ENCODE measurements around the gene PRSS16.

Gene PRSS16

DNA sequence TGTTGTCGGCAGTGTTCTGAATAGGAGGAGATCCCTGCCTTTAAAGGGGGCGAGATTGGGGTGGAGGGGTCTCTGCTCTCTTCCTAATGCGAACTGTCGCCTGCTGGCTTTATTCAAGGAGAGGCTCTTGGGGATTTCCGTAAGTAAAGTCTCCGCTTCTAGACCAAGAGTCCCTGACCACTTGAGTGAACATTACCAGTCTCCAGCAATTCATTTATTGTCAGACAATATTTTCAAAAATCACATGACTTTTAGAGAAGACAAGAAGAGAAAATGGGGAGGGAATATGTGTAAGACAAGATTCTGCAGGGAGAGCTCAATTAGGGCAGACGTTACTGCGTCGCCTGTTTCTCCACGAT lies 43.3 kb downstream of the PRSS16 start:
- Histone ChIP-seq H3K4me2 (ENCODE audit: low read length) (no peak overlapping the region), H3K36me3 (replicated peaks; ENCODE audit: low read depth, low read length) (no peaks in the 10 kb centered on the region), H3K4me3 (ENCODE audit: low read length) (no peak overlapping the region), H3K4me1 (ENCODE audit: low read length) (no peaks in the 10 kb centered on the region), H3K79me2 (ENCODE audit: low read length) (no peaks in the 10 kb centered on the region), H4K20me1 (ENCODE audit: insufficient read depth, low read length) (no peaks in the 10 kb centered on the region), H3K27me3 (ENCODE audit: low read depth, low read length) (no peaks in the 10 kb centered on the region), H2AFZ (ENCODE audit: low read depth, low read length) (no peak overlapping the region), H3K9ac (ENCODE audit: low read length) (no peak overlapping the region), H3K9me3 (ENCODE audit: insufficient read depth, low read length) (no peaks in the 10 kb centered on the region), H3K27ac (ENCODE audit: low read length) (no peak overlapping the region)
- TF ChIP-seq, protein P1, sequence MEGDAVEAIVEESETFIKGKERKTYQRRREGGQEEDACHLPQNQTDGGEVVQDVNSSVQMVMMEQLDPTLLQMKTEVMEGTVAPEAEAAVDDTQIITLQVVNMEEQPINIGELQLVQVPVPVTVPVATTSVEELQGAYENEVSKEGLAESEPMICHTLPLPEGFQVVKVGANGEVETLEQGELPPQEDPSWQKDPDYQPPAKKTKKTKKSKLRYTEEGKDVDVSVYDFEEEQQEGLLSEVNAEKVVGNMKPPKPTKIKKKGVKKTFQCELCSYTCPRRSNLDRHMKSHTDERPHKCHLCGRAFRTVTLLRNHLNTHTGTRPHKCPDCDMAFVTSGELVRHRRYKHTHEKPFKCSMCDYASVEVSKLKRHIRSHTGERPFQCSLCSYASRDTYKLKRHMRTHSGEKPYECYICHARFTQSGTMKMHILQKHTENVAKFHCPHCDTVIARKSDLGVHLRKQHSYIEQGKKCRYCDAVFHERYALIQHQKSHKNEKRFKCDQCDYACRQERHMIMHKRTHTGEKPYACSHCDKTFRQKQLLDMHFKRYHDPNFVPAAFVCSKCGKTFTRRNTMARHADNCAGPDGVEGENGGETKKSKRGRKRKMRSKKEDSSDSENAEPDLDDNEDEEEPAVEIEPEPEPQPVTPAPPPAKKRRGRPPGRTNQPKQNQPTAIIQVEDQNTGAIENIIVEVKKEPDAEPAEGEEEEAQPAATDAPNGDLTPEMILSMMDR (IDR thresholded peaks at IDR 0.05; ENCODE audit: low read depth, low read length), result no peak
- no peak for TF ChIP-seq EZH2phosphoT487 (IDR thresholded peaks at IDR 0.05; ENCODE audit: low read depth)

DNA sequence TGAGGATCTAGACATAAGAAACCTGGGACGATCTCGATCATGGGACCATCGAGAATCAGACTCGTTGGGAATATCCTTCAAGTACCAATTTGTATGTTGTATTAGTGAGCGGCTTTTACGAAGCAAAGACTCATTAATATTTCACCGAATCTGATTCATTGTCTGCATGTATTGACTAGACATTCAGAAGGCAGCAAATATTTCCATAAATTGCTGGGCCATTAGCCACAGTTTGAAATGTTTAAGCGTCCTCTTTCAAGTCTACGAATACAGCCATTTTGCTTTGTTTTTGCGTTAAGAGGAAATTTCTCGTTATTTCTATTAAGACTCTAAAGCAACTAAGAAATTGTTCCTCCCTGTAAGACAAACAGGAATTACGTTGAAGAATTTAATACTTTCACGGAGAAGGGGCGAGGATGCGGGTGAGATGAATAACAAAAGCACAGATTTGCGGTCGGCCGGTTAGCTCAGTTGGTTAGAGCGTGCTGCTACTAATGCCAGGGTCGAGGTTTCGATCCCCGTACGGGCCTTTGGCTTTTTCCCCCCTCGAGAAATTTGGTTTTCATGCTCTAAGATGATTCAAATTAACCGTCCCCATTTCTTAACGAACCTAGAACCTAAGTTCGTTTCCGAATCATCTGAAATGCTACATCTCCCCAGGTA lies 46.1 kb downstream of the PRSS16 start:
- no peak overlapping the region for H3K4me3 ChIP-seq (ENCODE audit: low read length)
- no peaks in the 10 kb centered on the region for H3K4me1 ChIP-seq (ENCODE audit: low read length)
- no peak overlapping the region for H3K4me2 ChIP-seq (ENCODE audit: low read length)
- no peaks in the 10 kb centered on the region for H3K79me2 ChIP-seq (ENCODE audit: low read length)
- H3K9ac ChIP-seq (ENCODE audit: low read length), result no peak overlapping the region
- no peaks in the 10 kb centered on the region for H4K20me1 ChIP-seq (ENCODE audit: insufficient read depth, low read length)
- no peaks in the 10 kb centered on the region for H3K27me3 ChIP-seq (ENCODE audit: low read depth, low read length)
- TF ChIP-seq, protein P1 (IDR thresholded peaks at IDR 0.05; ENCODE audit: low read depth, low read length), result no peak
- TF ChIP-seq EZH2phosphoT487 (IDR thresholded peaks at IDR 0.05; ENCODE audit: low read depth), result no peak
- H2AFZ ChIP-seq (ENCODE audit: low read depth, low read length), result no peak overlapping the region
- no peaks in the 10 kb centered on the region for H3K36me3 ChIP-seq (replicated peaks; ENCODE audit: low read depth, low read length)
- no peaks in the 10 kb centered on the region for H3K9me3 ChIP-seq (ENCODE audit: insufficient read depth, low read length)
- H3K27ac ChIP-seq (ENCODE audit: low read length), result no peak overlapping the region

DNA sequence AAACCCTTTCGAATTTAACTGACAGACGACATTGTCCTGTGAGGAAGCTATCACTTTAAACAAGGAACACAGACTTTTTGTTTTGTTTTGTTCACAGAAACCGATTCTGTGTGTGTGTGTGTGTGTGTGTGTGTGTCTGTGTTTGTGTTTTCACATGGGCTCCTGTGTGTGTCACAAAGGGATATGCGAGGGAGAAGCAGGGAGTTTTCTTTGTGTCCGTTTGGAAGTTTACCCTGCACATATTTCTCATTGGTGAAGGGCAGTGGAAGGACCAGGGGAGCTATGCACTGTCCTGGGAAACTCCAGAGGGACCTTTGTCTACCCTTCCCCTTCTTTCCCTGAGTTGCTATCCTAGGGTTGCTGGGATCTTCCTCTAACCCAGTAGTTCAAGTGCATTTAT lies 46.9 kb downstream of the PRSS16 start:
- Histone ChIP-seq H3K36me3 (replicated peaks; ENCODE audit: low read depth, low read length) (no peaks in the 10 kb centered on the region), H3K4me2 (ENCODE audit: low read length) (peak overlapping the region; percentile 22; the same call in 1 of the 2 replicates), H2AFZ (ENCODE audit: low read depth, low read length) (no peak overlapping the region), H3K4me3 (ENCODE audit: low read length) (peak overlapping the region; percentile 31; the same call in 1 of the 2 replicates), H3K9me3 (ENCODE audit: insufficient read depth, low read length) (no peaks in the 10 kb centered on the region), H3K27me3 (ENCODE audit: low read depth, low read length) (no peaks in the 10 kb centered on the region), H4K20me1 (ENCODE audit: insufficient read depth, low read length) (no peaks in the 10 kb centered on the region), H3K79me2 (ENCODE audit: low read length) (no peaks in the 10 kb centered on the region), H3K27ac (ENCODE audit: low read length) (no peak overlapping the region), H3K9ac (ENCODE audit: low read length) (no peak overlapping the region), H3K4me1 (ENCODE audit: low read length) (no peaks in the 10 kb centered on the region)
- no peak for TF ChIP-seq EZH2phosphoT487 (IDR thresholded peaks at IDR 0.05; ENCODE audit: low read depth)
- TF ChIP-seq, protein P1 (IDR thresholded peaks at IDR 0.05; ENCODE audit: low read depth, low read length), result no peak

DNA sequence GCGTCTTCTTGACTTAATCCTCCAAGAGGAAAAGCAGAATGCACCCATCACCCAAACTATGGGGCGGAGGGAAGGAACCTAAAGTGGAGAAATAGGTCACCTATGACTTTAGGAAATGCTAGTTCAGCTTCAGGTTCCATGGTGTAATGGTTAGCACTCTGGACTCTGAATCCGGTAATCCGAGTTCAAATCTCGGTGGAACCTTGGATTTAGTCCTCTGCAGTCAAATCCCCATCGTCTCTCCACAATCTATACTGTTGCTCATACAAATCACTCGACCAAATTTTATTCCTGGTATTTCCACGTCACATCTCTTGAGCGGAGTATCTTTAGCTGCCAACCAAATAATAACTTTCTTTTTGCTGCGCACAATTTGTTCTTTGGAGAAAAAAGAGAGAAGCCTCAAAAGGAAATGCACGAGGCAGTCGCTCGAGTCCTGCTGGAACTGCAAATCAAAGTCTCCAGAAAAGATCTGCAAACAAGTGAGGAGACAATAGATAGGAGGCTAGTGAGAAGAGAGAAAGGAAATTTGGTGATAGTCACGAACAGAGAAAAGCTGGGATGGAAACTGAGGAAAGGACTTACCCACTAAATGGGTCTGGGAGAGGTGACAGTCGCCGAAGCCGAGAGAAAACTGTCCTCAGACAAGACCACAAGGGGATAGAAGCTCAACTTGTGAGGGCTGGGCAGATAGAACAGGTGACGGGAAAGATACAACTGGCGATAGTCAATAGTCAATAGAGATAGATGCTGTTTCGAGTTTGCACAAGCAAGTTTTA lies 48.0 kb downstream of the PRSS16 start:
- no peaks in the 10 kb centered on the region for H3K9me3 ChIP-seq (ENCODE audit: insufficient read depth, low read length)
- H3K9ac ChIP-seq (ENCODE audit: low read length), result no peak overlapping the region

More for the DNA sequence above, 48.0 kb downstream of the PRSS16 start:
- H2AFZ ChIP-seq (ENCODE audit: low read depth, low read length), result no peak overlapping the region
- H3K4me1 ChIP-seq (ENCODE audit: low read length), result no peaks in the 10 kb centered on the region
- no peaks in the 10 kb centered on the region for H3K27me3 ChIP-seq (ENCODE audit: low read depth, low read length)
- no peaks in the 10 kb centered on the region for H3K79me2 ChIP-seq (ENCODE audit: low read length)
- no peaks in the 10 kb centered on the region for H3K36me3 ChIP-seq (replicated peaks; ENCODE audit: low read depth, low read length)
- peak overlapping the region; percentile 31; the same call in 1 of the 2 replicates for H3K4me3 ChIP-seq (ENCODE audit: low read length)
- H3K27ac ChIP-seq (ENCODE audit: low read length), result no peak overlapping the region
- H4K20me1 ChIP-seq (ENCODE audit: insufficient read depth, low read length), result no peaks in the 10 kb centered on the region
- H3K4me2 ChIP-seq (ENCODE audit: low read length), result peak overlapping the region; percentile 22; the same call in 1 of the 2 replicates
- no peak for TF ChIP-seq EZH2phosphoT487 (IDR thresholded peaks at IDR 0.05; ENCODE audit: low read depth)
- TF ChIP-seq, protein P1 (IDR thresholded peaks at IDR 0.05; ENCODE audit: low read depth, low read length), result no peak
